Calu3 (cell line): Measurements from ENCODE around the gene ST8SIA2. TPM values are rescaled to one million over a fixed set of nuclear protein-coding genes. Genes with fewer than 3 reads are reported as not detected.

Source experiments
- BruUV-seq: library from RNA; stranded (reverse); fragments of 400-500 nt; replicated peaks from 2 replicates; lab custom pipeline; 2021; lab: Mats Ljungman, UMichigan
- CTCF ChIA-PET: fragments of 300-600 bp; sonication (Branson Sonifier 250); formaldehyde crosslinking; loops from one replicate; lab custom pipeline; 2022; ENCODE audit warnings: antibody characterized with exemption; lab: Charles Lee
- DNase-seq: peaks from one replicate; pipeline ENCODE4 v3.0.0; 2022
- H3K27ac Mint-ChIP-seq: one replicate; pipeline ENCODE4 v1.8.0; 2022; ENCODE audit warnings: mixed read lengths; ENCODE audit not compliant: unreplicated experiment
- H3K27me3 Mint-ChIP-seq: one replicate; pipeline ENCODE4 v1.8.0; 2022; ENCODE audit warnings: mixed read lengths; ENCODE audit not compliant: unreplicated experiment
- H3K36me3 Mint-ChIP-seq: one replicate; pipeline ENCODE4 v1.8.0; 2022; ENCODE audit warnings: mild to moderate bottlenecking, moderate library complexity, mixed read lengths; ENCODE audit not compliant: insufficient read depth, unreplicated experiment
- H3K4me1 Mint-ChIP-seq: one replicate; pipeline ENCODE4 v1.8.0; 2022; ENCODE audit warnings: mild to moderate bottlenecking, low read depth, mixed read lengths; ENCODE audit not compliant: unreplicated experiment
- H3K4me3 Mint-ChIP-seq: one replicate; pipeline ENCODE4 v1.8.0; 2022; ENCODE audit warnings: mild to moderate bottlenecking, low read depth, moderate library complexity, mixed read lengths; ENCODE audit not compliant: unreplicated experiment
- H3K9me3 Mint-ChIP-seq: one replicate; pipeline ENCODE4 v1.8.0; 2022; ENCODE audit warnings: low read depth, mixed read lengths; ENCODE audit not compliant: unreplicated experiment
- intact Hi-C: fragments of 100-400 bp; cut with micrococcal nuclease; formaldehyde crosslinking; loops from one replicate; pipeline ENCODE4 v1.10.0; 2022; ENCODE audit not compliant: unreplicated experiment
- total RNA-seq: library from RNA; stranded (reverse); gene quantifications from 2 replicates; pipeline ENCODE4 v1.2.3, GENCODE V29; 2022
- TF ChIP-seq, protein P1 (sequence below): fragments of 200-600 bp; IDR thresholded peaks from one replicate; pipeline ENCODE4 v1.8.0; 2022; ENCODE audit warnings: antibody characterized with exemption; ENCODE audit not compliant: unreplicated experiment

ST8SIA2 gene
- total RNA-seq, 1 experiment from 2014 or later, result not detected

DNA sequence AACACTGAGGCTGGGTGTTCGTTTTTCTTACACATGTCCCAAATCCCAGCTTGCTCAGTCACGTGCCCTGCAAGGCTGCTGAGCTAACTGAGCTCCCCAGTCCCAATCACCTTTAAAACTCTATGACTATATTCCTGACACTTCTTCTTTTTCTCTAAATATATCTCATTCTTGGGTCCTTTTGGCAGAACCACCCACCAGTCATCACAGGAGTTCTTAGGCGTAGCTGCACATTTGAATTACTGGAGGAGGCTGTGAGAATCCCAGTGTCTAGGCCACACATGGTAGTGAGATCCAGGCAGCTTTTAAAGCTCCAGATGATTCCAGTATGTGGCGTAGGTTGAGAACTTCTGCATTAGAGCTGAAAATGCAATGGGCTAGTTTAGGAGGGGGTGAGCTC is 66.3 kb downstream of the ST8SIA2 start:
- no peaks in the 10 kb centered on the region for H3K4me1 Mint-ChIP-seq
- CTCF ChIA-PET, result interaction anchor here (0.6 kb wide), 2 partner anchors 180 to 987 kb away, joined by 3 to 4 read pairs; no protein-coding TSS in a partner anchor
- H3K27me3 Mint-ChIP-seq, result no peaks in the 10 kb centered on the region
- H3K4me3 Mint-ChIP-seq, result no peak overlapping the region
- DNase-seq, result no peak
- H3K36me3 Mint-ChIP-seq, result no peaks in the 10 kb centered on the region
- TF ChIP-seq, protein P1, sequence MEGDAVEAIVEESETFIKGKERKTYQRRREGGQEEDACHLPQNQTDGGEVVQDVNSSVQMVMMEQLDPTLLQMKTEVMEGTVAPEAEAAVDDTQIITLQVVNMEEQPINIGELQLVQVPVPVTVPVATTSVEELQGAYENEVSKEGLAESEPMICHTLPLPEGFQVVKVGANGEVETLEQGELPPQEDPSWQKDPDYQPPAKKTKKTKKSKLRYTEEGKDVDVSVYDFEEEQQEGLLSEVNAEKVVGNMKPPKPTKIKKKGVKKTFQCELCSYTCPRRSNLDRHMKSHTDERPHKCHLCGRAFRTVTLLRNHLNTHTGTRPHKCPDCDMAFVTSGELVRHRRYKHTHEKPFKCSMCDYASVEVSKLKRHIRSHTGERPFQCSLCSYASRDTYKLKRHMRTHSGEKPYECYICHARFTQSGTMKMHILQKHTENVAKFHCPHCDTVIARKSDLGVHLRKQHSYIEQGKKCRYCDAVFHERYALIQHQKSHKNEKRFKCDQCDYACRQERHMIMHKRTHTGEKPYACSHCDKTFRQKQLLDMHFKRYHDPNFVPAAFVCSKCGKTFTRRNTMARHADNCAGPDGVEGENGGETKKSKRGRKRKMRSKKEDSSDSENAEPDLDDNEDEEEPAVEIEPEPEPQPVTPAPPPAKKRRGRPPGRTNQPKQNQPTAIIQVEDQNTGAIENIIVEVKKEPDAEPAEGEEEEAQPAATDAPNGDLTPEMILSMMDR, result no peak
- H3K9me3 Mint-ChIP-seq, result no peaks in the 10 kb centered on the region
- no peak overlapping the region for H3K27ac Mint-ChIP-seq
- intact Hi-C loops, result no loop called here
- BruUV-seq, result no TSS peak

DNA sequence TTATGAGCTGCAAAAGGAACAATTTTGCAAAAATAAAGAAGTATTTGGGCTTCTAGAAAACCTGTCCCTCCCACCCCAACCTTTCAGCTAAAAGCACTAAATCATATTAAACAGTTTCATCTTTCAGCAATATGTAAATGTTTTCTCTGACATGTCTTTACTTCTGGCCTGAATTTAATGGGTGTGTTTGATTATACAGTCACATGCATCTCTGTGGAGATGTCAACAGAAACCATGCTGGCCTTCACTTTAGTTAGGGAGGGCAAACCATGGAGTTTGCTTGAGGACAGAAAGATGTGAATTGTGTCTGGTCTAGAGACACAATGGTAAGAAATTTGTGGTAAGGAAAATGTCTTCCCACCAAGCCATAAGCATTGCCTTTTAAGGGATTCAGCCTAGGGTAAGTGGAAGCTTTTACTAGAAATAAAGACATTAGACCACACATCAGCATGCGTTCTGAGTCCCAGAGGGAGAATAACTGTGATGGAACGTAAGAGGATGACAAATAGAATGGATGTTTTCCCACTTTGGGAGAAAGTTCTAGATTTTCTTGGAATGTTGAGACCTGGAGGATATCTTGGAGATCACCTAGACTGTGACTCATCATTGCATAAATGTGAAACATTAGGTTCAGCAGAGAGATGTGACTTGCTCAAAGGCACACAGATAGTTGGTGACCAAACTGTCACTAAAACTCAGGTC is 68.9 kb downstream of the ST8SIA2 start:
- TF ChIP-seq, protein P1, result no peak
- no peak for DNase-seq
- CTCF ChIA-PET, result no interaction called here
- Mint-ChIP-seq H3K9me3 (no peaks in the 10 kb centered on the region), H3K27me3 (peaks cover 12% of the 10 kb centered on the region), H3K4me3 (no peak overlapping the region), H3K4me1 (no peaks in the 10 kb centered on the region), H3K36me3 (no peaks in the 10 kb centered on the region), H3K27ac (no peak overlapping the region)
- no TSS peak for BruUV-seq
- intact Hi-C loops, result no loop called here

DNA sequence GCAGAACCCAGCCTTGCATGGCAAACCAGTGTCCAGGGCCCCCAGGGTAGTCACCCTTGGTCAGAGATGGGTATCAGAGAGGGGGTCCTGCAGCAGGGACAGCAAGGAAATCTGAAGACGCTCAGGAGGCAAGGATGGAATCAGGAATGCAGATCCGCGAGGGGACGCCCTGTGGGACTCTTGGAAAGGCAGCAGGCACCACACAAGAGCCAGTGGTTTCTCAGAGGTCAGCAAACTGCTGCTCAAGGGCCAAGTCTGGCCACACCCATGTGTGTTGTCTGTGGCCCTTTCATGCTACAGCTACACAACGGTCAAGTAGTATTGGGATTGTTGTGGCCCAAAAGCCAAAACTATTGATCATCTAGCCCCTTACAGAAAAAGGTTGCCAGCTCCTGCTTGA is 69.7 kb downstream of the ST8SIA2 start:
- intact Hi-C loops, result no loop called here
- CTCF ChIA-PET, result no interaction called here
- TF ChIP-seq, protein P1, result no peak
- BruUV-seq, result no TSS peak
- H3K9me3 Mint-ChIP-seq, result no peaks in the 10 kb centered on the region
- H3K4me1 Mint-ChIP-seq, result no peaks in the 10 kb centered on the region
- no peak overlapping the region for H3K27ac Mint-ChIP-seq
- peaks cover 20% of the 10 kb centered on the region for H3K27me3 Mint-ChIP-seq
- H3K36me3 Mint-ChIP-seq, result no peaks in the 10 kb centered on the region
- no peak overlapping the region for H3K4me3 Mint-ChIP-seq
- no peak for DNase-seq

GRCh38 chr15:92463826-92464225 is 70.1 kb downstream of the ST8SIA2 start:
- no peak for DNase-seq
- Mint-ChIP-seq H3K9me3 (no peaks in the 10 kb centered on the region), H3K4me3 (no peak overlapping the region), H3K4me1 (no peaks in the 10 kb centered on the region), H3K27me3 (peaks cover 24% of the 10 kb centered on the region), H3K27ac (no peak overlapping the region), H3K36me3 (no peaks in the 10 kb centered on the region)
- CTCF ChIA-PET, result no interaction called here
- TF ChIP-seq, protein P1, result no peak
- no TSS peak for BruUV-seq
- intact Hi-C loops, result no loop called here
